ENCODE measurements around the gene CCDC187. TPM values are rescaled to one million over a fixed set of nuclear protein-coding genes. Genes with fewer than 3 reads are reported as not detected.

Gene CCDC187
- total RNA-seq, 4 donors from 2014 or later = 0.13 to 0.45 TPM; not detected in 2

- Histone ChIP-seq H3K4me1 (peaks cover 21% of the 10 kb centered on the region), H3K4me3 (no peak overlapping the region), H3K36me3 (peaks cover 61% of the 10 kb centered on the region), H3K9me3 (no peaks in the 10 kb centered on the region), H3K27ac (no peak overlapping the region), H3K27me3 (no peaks in the 10 kb centered on the region)
- TF ChIP-seq POLR2A (IDR thresholded peaks at IDR 0.05) (no peak), POLR2AphosphoS5 (IDR thresholded peaks at IDR 0.05) (no peak)
- TF ChIP-seq, protein P1, sequence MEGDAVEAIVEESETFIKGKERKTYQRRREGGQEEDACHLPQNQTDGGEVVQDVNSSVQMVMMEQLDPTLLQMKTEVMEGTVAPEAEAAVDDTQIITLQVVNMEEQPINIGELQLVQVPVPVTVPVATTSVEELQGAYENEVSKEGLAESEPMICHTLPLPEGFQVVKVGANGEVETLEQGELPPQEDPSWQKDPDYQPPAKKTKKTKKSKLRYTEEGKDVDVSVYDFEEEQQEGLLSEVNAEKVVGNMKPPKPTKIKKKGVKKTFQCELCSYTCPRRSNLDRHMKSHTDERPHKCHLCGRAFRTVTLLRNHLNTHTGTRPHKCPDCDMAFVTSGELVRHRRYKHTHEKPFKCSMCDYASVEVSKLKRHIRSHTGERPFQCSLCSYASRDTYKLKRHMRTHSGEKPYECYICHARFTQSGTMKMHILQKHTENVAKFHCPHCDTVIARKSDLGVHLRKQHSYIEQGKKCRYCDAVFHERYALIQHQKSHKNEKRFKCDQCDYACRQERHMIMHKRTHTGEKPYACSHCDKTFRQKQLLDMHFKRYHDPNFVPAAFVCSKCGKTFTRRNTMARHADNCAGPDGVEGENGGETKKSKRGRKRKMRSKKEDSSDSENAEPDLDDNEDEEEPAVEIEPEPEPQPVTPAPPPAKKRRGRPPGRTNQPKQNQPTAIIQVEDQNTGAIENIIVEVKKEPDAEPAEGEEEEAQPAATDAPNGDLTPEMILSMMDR (IDR thresholded peaks at IDR 0.05) = no peak
- DNase-seq (ENCODE audit: low spot score in 2 of 2) = no peak
- 90% methylated on average over 17 of the region's 37 CpGs for WGBS
These were observed 87.2 kb downstream of the CCDC187 start for GRCh38 chr9:136216541-136217244.

- no peak for DNase-seq (ENCODE audit: low spot score in 2 of 2)
- 98% methylated on average over 9 of the region's 9 CpGs for WGBS
- Histone ChIP-seq H3K27ac (no peak overlapping the region), H3K27me3 (no peaks in the 10 kb centered on the region), H3K4me1 (peaks cover under 1% of the 10 kb centered on the region), H3K9me3 (no peaks in the 10 kb centered on the region), H3K4me3 (no peak overlapping the region), H3K36me3 (peaks cover 76% of the 10 kb centered on the region)
- TF ChIP-seq POLR2AphosphoS5 (IDR thresholded peaks at IDR 0.05) (no peak), POLR2A (IDR thresholded peaks at IDR 0.05) (no peak), EP300 (IDR thresholded peaks at IDR 0.05) (no peak)
- TF ChIP-seq, protein P1 (IDR thresholded peaks at IDR 0.05) = no peak
These were observed 90.2 kb downstream of the CCDC187 start for GRCh38 chr9:136213733-136214132.

DNA sequence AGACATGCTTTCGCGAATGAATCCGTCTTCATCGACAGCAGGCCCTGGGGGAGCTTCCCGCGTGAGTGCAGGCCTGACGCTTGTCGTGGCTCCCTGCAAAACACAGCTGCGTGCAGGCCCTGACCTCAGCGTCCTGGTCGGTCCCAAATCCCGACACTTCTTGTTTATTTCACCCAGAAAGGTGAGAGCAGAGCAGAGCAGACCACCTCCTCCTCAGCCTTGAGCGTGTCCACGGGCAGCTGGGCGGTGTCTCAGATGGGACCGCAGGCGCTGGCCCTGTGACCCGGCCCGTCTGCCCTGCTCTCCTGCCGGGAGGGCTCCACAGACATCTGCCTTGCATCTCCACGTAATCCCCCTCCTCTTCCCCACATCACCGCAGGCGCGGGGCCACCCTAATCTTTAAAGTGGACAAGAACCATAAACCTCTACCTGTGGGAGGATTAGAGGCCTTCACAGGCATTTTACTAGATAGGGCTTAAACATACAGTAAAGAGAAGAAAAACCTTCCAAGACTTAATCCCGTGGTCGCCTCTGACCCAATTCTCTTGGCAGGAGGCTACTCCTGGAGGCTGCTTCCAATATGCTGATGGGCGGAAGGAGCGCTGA lies 91.4 kb downstream of the CCDC187 start:
- H3K27me3 ChIP-seq = no peaks in the 10 kb centered on the region
- H3K4me3 ChIP-seq = no peak overlapping the region
- H3K9me3 ChIP-seq = no peaks in the 10 kb centered on the region
- no peaks in the 10 kb centered on the region for H3K4me1 ChIP-seq
- H3K27ac ChIP-seq = no peak overlapping the region
- TF ChIP-seq, protein P1 (IDR thresholded peaks at IDR 0.05) = no peak
- no peak for TF ChIP-seq POLR2AphosphoS5 (IDR thresholded peaks at IDR 0.05)
- no peak for TF ChIP-seq POLR2A (IDR thresholded peaks at IDR 0.05)
- TF ChIP-seq EP300 (IDR thresholded peaks at IDR 0.05) = no peak
- WGBS = 89% methylated on average over 17 of the region's 28 CpGs
- peaks cover 79% of the 10 kb centered on the region for H3K36me3 ChIP-seq
- DNase-seq (ENCODE audit: low spot score in 2 of 2) = no peak

DNA sequence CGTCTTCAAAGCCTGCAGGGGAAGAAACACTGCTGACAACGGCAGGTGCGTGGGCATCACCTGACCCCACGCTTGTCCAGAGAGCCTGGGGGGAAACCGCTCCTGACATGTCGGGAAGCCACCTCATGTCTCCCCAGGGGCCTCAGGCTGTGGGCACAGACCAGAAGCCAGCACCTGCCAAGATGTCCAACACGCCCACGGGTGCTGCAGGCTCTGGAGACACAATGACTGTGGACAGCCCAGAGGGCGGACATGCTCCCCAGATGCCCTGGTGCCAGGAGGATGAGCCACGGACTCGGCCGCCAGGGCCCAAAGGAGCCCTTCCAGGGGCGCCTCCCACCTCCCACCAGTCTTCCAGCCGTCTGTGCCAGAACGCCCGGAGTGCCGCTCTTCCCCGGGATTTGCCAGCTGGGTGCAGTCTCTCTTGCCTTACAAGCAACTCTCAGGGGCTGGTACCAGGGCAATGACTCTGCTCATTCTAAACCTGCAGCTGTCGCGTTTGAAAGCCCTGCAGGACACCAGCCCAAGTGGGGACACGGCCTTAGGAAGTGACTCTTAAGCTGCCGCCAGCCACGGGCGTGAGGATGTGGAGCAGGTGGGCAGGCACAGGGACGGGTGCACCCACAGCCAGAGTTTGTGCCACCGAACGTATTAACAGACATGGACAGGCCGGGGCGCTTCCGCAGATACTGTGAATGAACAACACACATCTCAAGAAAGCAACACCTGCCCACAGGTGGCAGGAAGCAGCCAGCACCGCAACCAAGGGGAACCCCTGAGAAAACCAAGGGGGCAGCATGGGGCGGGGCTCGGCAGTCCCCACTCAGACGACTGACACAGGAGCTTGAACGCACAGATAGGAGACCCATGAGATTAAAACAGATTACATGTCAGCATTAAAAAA lies 92.2 kb downstream of the CCDC187 start:
- Histone ChIP-seq H3K4me1 (no peaks in the 10 kb centered on the region), H3K27me3 (no peaks in the 10 kb centered on the region), H3K9me3 (no peaks in the 10 kb centered on the region), H3K27ac (no peak overlapping the region), H3K4me3 (no peak overlapping the region), H3K36me3 (peaks cover 72% of the 10 kb centered on the region)
- TF ChIP-seq, protein P1 (IDR thresholded peaks at IDR 0.05) = no peak
- no peak for TF ChIP-seq POLR2A (IDR thresholded peaks at IDR 0.05)
- no peak for TF ChIP-seq POLR2AphosphoS5 (IDR thresholded peaks at IDR 0.05)
- no peak for TF ChIP-seq EP300 (IDR thresholded peaks at IDR 0.05)
- WGBS = 89% methylated on average over 18 of the region's 35 CpGs
- no peak for DNase-seq (ENCODE audit: low spot score in 2 of 2)

DNA sequence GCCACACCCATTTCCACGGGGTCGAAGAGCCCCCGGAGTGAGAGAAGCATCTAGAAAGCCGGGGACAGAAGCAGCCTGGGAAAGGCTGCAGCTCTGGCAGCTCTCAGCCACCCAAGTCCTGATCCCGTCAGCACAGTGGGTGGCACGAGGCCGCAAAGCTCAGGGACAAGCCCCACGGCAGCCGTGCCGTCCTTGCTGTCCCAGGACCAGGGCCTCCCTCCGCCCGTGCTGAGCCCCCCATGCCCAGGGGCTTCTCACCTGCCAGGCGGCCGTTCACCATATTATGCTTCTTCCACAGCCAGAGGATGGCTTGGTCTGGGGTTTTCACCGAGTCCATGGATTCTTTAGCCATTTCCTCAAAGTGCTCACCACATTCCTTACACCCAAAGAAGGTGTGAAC lies 92.9 kb downstream of the CCDC187 start:
- WGBS = 84% methylated on average over 6 of the region's 15 CpGs
- no peak for TF ChIP-seq POLR2AphosphoS5 (IDR thresholded peaks at IDR 0.05)
- no peak for TF ChIP-seq POLR2A (IDR thresholded peaks at IDR 0.05)
- TF ChIP-seq, protein P1 (IDR thresholded peaks at IDR 0.05) = no peak
- TF ChIP-seq EP300 (IDR thresholded peaks at IDR 0.05) = no peak
- no peak for DNase-seq (ENCODE audit: low spot score in 2 of 2)
- Histone ChIP-seq H3K4me3 (no peak overlapping the region), H3K4me1 (no peaks in the 10 kb centered on the region), H3K27ac (no peak overlapping the region), H3K36me3 (peaks cover 65% of the 10 kb centered on the region), H3K9me3 (no peaks in the 10 kb centered on the region), H3K27me3 (peaks cover under 1% of the 10 kb centered on the region)
